HG03571 (cell line): ENCODE data around the gene FRK.
"Not testable (repeated sequence)": the region's sequence is repeated elsewhere in the genome, so short reads cannot be mapped to it uniquely, and the experiment has no call there.

ENCODE experiments used
- ATAC-seq: cut with Tn5 transposase; IDR thresholded peaks from one replicate; pipeline ENCODE4 v1.9.1; 2021; ENCODE audit not compliant: unreplicated experiment

The FRK gene

GRCh38 chr6:116074732-116075390, 14.2 kb upstream of the FRK start:
- no peak for ATAC-seq

- ATAC-seq = no peak
Observed at GRCh38 chr6:116073765-116074440, 13.2 kb upstream of the FRK start.

GRCh38 chr6:116072368-116072767, 11.7 kb upstream of the FRK start:
- ATAC-seq = no peak

- ATAC-seq = no peak
Observed at GRCh38 chr6:116070616-116071389, 10.1 kb upstream of the FRK start.

GRCh38 chr6:116070101-116070500, 9.4 kb upstream of the FRK start:
- no peak for ATAC-seq

- no peak for ATAC-seq
Observed at GRCh38 chr6:116066789-116067188, 6.1 kb upstream of the FRK start.

GRCh38 chr6:116064666-116065065, 4.0 kb upstream of the FRK start:
- no peak for ATAC-seq

- ATAC-seq = no peak
Observed at GRCh38 chr6:116062496-116062895, 1.8 kb upstream of the FRK start.

GRCh38 chr6:116059713-116060571, 749 bp downstream of the FRK start:
- peak; percentile 71 for ATAC-seq

GRCh38 chr6:116057766-116058165, 2.9 kb downstream of the FRK start:
- no peak for ATAC-seq

GRCh38 chr6:116055513-116055912, 5.2 kb downstream of the FRK start:
- no peak for ATAC-seq

GRCh38 chr6:116051244-116051643, 9.4 kb downstream of the FRK start:
- ATAC-seq = no peak

- no peak for ATAC-seq
Observed at GRCh38 chr6:116050737-116051136, 10.0 kb downstream of the FRK start.

GRCh38 chr6:116049321-116049720, 11.4 kb downstream of the FRK start:
- no peak for ATAC-seq

GRCh38 chr6:116047173-116047933, 13.3 kb downstream of the FRK start:
- ATAC-seq = peak; percentile 57

GRCh38 chr6:116046737-116047136, 14.0 kb downstream of the FRK start:
- no peak for ATAC-seq

- not testable (repeated sequence) for ATAC-seq
Observed at GRCh38 chr6:116046272-116046671, 14.4 kb downstream of the FRK start.

- ATAC-seq = no peak
Observed at GRCh38 chr6:116041934-116042333, 18.8 kb downstream of the FRK start.

GRCh38 chr6:116040993-116041392, 19.7 kb downstream of the FRK start:
- ATAC-seq = no peak

GRCh38 chr6:116036885-116037284, 23.8 kb downstream of the FRK start:
- ATAC-seq = no peak
